ENCODE data around the gene DNAH3. TPM values are rescaled to one million over a fixed set of nuclear protein-coding genes. Genes with fewer than 3 reads are reported as not detected.

Gene DNAH3
- total and polyA plus RNA-seq, 5 donors from 2014 or later: 0.05 TPM; not detected in 4

DNA sequence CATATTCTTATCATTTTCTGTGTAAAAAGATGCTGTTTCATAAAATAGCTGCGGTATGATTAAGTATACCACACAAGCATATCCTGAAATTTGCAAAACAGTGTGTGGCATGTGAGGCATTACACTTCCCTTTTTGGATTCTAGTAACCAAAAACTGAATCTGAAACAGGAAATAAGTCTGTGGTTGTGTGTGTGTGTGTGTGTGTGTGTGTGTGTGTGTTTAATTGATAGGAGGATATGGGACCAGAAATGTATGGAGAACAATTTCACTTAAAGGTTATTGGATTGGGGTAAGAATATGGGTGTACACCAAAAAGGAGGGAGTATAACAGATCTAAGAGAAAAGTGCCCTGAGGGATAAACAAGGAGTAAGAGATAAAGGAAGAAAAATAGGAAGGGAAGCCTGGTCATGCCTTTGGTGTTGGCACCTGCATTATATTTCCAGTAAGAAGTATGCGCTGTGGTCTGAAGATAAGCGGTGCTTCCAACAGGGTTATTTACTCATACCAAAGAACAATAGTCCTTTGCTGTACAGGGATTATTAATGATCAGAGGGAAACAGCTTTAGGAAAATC, 246.1 kb downstream of the DNAH3 start:
- no peaks in the 10 kb centered on the region for H3K9me3 ChIP-seq (ENCODE audit: control insufficient read depth in 2 of 2, low read length in 2 of 2)
- Mint-ChIP-seq H3K4me3 (peak overlapping the region; percentile 33 to 94 (median 67)), H3K27ac (peak overlapping the region in 2 of 3 donors; percentile 93 to 99), H3K27me3 (no peaks in the 10 kb centered on the region), H3K36me3 (peaks cover 8% of the 10 kb centered on the region), H3K9me3 (no peaks in the 10 kb centered on the region), H3K4me1 (peaks cover 25 to 58% (median 47%) of the 10 kb centered on the region in 4 donors)
- peaks cover 31% of the 10 kb centered on the region for H3K4me1 ChIP-seq (ENCODE audit: control insufficient read depth, insufficient read depth, low read length, poor library complexity, severe bottlenecking)
- no peaks in the 10 kb centered on the region for H3K36me3 ChIP-seq (ENCODE audit: control insufficient read depth, insufficient read depth, low read length)
- peak in 2 of 3 donors; percentile 44 to 69 for DNase-seq
- H3K27me3 ChIP-seq (ENCODE audit: control insufficient read depth, insufficient read depth, low read length): no peaks in the 10 kb centered on the region
- ATAC-seq (ENCODE audit: low read depth in 2 of 2): no peak
- H3K27ac ChIP-seq (ENCODE audit: insufficient read depth, low read length, poor library complexity, severe bottlenecking): peak overlapping the region; percentile 55
- peak overlapping the region; percentile 42 for H3K4me3 ChIP-seq (ENCODE audit: low read depth, low read length)

DNA sequence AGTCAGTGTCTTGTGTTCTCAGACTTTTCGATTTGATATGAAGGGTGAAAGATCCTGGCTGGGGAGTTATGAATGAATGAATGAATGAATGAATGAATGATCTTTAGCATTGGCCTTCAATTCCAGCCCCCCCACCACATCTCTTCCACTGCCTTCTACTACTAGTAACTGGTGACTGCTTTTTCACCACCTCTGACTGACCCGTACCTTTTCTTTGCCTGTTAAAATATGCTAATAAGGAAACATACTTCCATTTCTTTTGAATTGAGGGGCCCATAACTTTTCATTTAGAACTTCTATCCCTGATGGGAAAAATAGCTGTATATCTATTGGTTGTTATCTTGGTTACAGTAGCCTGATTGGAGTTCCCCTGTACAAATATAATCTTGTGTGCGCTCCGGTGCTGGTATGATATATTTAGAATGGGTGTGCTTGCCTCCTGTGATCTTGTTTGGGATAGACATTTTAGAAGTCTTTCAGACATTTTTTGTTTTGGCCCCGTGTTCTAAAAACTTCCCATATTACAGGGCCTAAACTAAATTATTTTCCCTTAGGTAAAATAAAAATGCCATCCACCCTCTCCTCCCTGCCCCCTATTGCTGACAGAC, 246.6 kb downstream of the DNAH3 start:
- Histone ChIP-seq H3K27ac (ENCODE audit: insufficient read depth, low read length, poor library complexity, severe bottlenecking) (peak overlapping the region; percentile 55), H3K36me3 (ENCODE audit: control insufficient read depth, insufficient read depth, low read length) (no peaks in the 10 kb centered on the region), H3K4me3 (ENCODE audit: low read depth, low read length) (peak overlapping the region; percentile 42), H3K9me3 (ENCODE audit: control insufficient read depth in 2 of 2, low read length in 2 of 2) (no peaks in the 10 kb centered on the region), H3K27me3 (ENCODE audit: control insufficient read depth, insufficient read depth, low read length) (no peaks in the 10 kb centered on the region), H3K4me1 (ENCODE audit: control insufficient read depth, insufficient read depth, low read length, poor library complexity, severe bottlenecking) (peaks cover 37% of the 10 kb centered on the region)
- no peak for ATAC-seq (ENCODE audit: low read depth in 2 of 2)
- no peak for DNase-seq
- H3K4me1 Mint-ChIP-seq: peaks cover 26 to 64% (median 53%) of the 10 kb centered on the region in 4 donors
- no peaks in the 10 kb centered on the region for H3K27me3 Mint-ChIP-seq
- peaks cover 8% of the 10 kb centered on the region for H3K36me3 Mint-ChIP-seq
- peak overlapping the region in 2 of 3 donors; percentile 93 to 99 for H3K27ac Mint-ChIP-seq
- H3K9me3 Mint-ChIP-seq: no peaks in the 10 kb centered on the region
- H3K4me3 Mint-ChIP-seq: peak overlapping the region; percentile 33 to 94 (median 67)

DNA sequence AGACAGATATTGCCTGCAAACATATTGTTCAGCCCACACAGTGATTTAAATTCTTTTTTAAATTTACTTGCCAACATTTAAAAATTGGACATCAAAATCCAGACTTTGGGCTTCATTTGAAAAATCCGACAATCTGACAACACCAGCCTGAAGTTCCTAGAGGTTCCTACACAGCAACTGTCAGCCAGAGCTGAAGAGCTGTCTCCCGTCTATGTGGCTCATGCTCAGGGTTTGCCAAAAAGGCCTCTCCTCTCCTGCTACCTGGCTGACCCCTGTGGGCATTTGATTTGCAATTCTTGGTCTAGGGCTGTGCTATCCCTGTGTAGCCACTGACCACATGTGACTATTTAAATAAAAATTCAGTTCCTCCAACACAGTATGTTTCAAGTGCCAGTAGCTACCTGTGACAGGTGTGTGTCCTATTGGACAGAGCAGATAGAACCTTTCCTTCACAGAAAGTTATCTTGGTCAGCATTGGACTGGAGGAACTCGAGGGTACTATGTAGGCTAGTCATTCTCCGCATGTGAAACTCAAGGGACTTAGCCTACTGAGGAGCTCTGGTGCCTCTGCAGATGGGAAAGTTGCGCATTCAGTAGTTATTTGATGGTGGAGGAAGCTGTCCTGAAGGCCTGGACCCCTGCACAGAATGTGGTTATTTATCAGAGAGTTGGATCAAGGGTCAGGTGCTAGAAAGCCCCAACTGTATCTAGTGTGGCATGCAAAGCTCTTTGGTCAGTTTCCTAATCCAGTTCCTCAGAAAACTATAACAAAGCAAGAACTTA, 247.3 kb downstream of the DNAH3 start:
- Histone ChIP-seq H3K9me3 (ENCODE audit: control insufficient read depth in 2 of 2, low read length in 2 of 2) (no peaks in the 10 kb centered on the region), H3K27me3 (ENCODE audit: control insufficient read depth, insufficient read depth, low read length) (no peaks in the 10 kb centered on the region), H3K27ac (ENCODE audit: insufficient read depth, low read length, poor library complexity, severe bottlenecking) (no peak overlapping the region), H3K4me3 (ENCODE audit: low read depth, low read length) (no peak overlapping the region), H3K36me3 (ENCODE audit: control insufficient read depth, insufficient read depth, low read length) (no peaks in the 10 kb centered on the region), H3K4me1 (ENCODE audit: control insufficient read depth, insufficient read depth, low read length, poor library complexity, severe bottlenecking) (peaks cover 40% of the 10 kb centered on the region)
- Mint-ChIP-seq H3K27me3 (no peaks in the 10 kb centered on the region), H3K27ac (peak overlapping the region; percentile 39 to 99 (median 79)), H3K4me3 (peak overlapping the region; percentile 57 to 94 (median 78)), H3K9me3 (no peaks in the 10 kb centered on the region), H3K36me3 (peaks cover 8% of the 10 kb centered on the region), H3K4me1 (peaks cover 33 to 71% (median 59%) of the 10 kb centered on the region in 4 donors)
- no peak for DNase-seq
- ATAC-seq (ENCODE audit: low read depth in 2 of 2): no peak

DNA sequence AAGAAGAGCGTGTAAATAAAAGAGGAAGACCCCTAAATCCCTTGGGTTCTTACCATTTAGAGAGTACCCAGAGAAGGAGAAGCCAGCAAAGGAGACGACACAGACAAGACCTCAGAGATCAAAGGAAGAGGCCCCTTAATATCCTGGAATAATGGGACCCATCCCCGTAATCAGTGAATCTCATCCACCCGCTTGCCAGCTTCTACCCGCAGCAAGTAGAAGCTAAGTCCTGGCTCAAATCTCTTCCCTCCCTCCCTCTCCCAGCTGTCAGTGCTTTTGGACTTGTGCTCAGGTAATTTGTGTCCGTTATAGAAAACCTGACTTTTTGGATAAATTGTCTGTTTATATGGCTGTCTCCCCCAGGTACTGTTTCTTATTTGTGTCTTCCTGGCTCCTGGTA, 248.2 kb downstream of the DNAH3 start:
- H3K27me3 Mint-ChIP-seq: no peaks in the 10 kb centered on the region
- H3K4me1 Mint-ChIP-seq: peaks cover 35 to 78% (median 66%) of the 10 kb centered on the region in 4 donors
- Histone ChIP-seq H3K27ac (ENCODE audit: insufficient read depth, low read length, poor library complexity, severe bottlenecking) (no peak overlapping the region), H3K36me3 (ENCODE audit: control insufficient read depth, insufficient read depth, low read length) (no peaks in the 10 kb centered on the region), H3K4me3 (ENCODE audit: low read depth, low read length) (no peak overlapping the region), H3K9me3 (ENCODE audit: control insufficient read depth in 2 of 2, low read length in 2 of 2) (no peaks in the 10 kb centered on the region), H3K27me3 (ENCODE audit: control insufficient read depth, insufficient read depth, low read length) (no peaks in the 10 kb centered on the region), H3K4me1 (ENCODE audit: control insufficient read depth, insufficient read depth, low read length, poor library complexity, severe bottlenecking) (peaks cover 40% of the 10 kb centered on the region)
- H3K9me3 Mint-ChIP-seq: no peaks in the 10 kb centered on the region
- H3K27ac Mint-ChIP-seq: peak overlapping the region in 2 of 3 donors; percentile 39 to 99
- H3K4me3 Mint-ChIP-seq: peak overlapping the region; percentile 42 to 99 (median 90)
- ATAC-seq (ENCODE audit: low read depth in 2 of 2) (no peak), DNase-seq (no peak)
- H3K36me3 Mint-ChIP-seq: peaks cover 3% of the 10 kb centered on the region

DNA sequence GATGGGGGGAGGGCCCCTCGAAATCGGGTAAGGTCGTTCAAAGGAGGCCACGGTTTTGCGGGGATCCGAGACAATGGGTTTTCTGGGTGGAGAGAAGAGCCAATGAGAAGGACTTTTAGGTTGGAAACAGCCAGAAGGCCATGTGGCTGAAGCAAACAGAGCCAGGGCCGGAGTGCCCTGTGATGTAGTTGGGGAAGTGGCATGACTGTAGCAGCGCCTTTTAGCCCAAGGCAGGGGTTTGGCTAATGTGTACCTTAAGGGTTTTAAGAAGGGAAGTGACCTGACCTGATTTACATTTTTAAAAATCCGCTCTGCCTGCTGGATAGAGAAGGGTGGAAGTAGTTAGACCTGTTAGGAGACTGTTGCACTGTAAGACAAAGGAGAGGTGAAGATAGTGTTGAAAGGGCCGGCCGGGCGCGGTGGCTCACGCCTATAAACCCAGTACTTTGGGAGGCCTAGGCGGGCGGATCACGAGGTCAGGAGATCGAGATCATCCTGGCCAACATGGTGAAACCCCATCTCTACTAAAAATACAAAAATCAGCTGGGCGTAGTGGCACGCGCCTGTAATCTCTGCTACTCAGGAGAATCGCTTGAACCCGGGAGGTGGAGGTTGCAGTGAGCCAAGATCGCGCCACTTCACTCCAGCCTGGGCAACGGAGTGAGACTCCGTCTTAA, 249.1 kb downstream of the DNAH3 start:
- no peaks in the 10 kb centered on the region for H3K27me3 ChIP-seq (ENCODE audit: control insufficient read depth, insufficient read depth, low read length)
- Mint-ChIP-seq H3K36me3 (peaks cover 8% of the 10 kb centered on the region), H3K27me3 (no peaks in the 10 kb centered on the region), H3K27ac (peak overlapping the region; percentile 94 to 99 (median 99)), H3K4me1 (peaks cover 35 to 79% (median 68%) of the 10 kb centered on the region in 4 donors), H3K4me3 (peak overlapping the region; percentile 94 to 99 (median 97)), H3K9me3 (no peaks in the 10 kb centered on the region)
- peaks cover 40% of the 10 kb centered on the region for H3K4me1 ChIP-seq (ENCODE audit: control insufficient read depth, insufficient read depth, low read length, poor library complexity, severe bottlenecking)
- H3K27ac ChIP-seq (ENCODE audit: insufficient read depth, low read length, poor library complexity, severe bottlenecking): peak overlapping the region; percentile 91
- no peaks in the 10 kb centered on the region for H3K36me3 ChIP-seq (ENCODE audit: control insufficient read depth, insufficient read depth, low read length)
- peak overlapping the region; percentile 85 for H3K4me3 ChIP-seq (ENCODE audit: low read depth, low read length)
- H3K9me3 ChIP-seq (ENCODE audit: control insufficient read depth in 2 of 2, low read length in 2 of 2): no peaks in the 10 kb centered on the region
- DNase-seq: no peak
- ATAC-seq (ENCODE audit: low read depth in 2 of 2): no peak

DNA sequence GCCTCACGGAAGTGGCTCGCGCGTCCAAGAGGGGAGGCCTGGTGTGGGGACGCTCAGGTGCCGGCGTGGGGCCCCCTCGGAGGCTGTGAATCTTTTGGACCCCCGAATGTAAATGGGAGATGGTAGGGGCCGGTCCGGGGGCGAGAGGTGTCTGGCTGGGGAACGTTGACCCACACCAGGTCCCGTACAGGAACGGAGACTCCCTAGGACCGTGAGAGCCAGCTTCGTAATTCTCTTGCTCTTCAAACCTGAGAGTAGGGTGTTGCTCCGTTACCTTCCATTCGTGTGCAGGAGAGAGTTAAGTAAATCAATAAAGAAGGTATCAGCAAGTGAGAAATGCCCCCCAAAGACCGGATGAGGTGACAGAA, 249.6 kb downstream of the DNAH3 start:
- Histone ChIP-seq H3K9me3 (ENCODE audit: control insufficient read depth in 2 of 2, low read length in 2 of 2) (no peaks in the 10 kb centered on the region), H3K27me3 (ENCODE audit: control insufficient read depth, insufficient read depth, low read length) (no peaks in the 10 kb centered on the region), H3K36me3 (ENCODE audit: control insufficient read depth, insufficient read depth, low read length) (no peaks in the 10 kb centered on the region), H3K4me3 (ENCODE audit: low read depth, low read length) (peak overlapping the region; percentile 85), H3K27ac (ENCODE audit: insufficient read depth, low read length, poor library complexity, severe bottlenecking) (peak overlapping the region; percentile 91), H3K4me1 (ENCODE audit: control insufficient read depth, insufficient read depth, low read length, poor library complexity, severe bottlenecking) (peaks cover 40% of the 10 kb centered on the region)
- Mint-ChIP-seq H3K36me3 (peaks cover 8% of the 10 kb centered on the region), H3K27me3 (no peaks in the 10 kb centered on the region), H3K4me1 (peaks cover 35 to 78% (median 68%) of the 10 kb centered on the region in 4 donors), H3K9me3 (no peaks in the 10 kb centered on the region), H3K4me3 (peak overlapping the region; percentile 94 to 99 (median 97)), H3K27ac (peak overlapping the region; percentile 94 to 99 (median 99))
- DNase-seq (peak in 2 of 3 donors; percentile 18 to 40), ATAC-seq (ENCODE audit: low read depth in 2 of 2) (no peak)

DNA sequence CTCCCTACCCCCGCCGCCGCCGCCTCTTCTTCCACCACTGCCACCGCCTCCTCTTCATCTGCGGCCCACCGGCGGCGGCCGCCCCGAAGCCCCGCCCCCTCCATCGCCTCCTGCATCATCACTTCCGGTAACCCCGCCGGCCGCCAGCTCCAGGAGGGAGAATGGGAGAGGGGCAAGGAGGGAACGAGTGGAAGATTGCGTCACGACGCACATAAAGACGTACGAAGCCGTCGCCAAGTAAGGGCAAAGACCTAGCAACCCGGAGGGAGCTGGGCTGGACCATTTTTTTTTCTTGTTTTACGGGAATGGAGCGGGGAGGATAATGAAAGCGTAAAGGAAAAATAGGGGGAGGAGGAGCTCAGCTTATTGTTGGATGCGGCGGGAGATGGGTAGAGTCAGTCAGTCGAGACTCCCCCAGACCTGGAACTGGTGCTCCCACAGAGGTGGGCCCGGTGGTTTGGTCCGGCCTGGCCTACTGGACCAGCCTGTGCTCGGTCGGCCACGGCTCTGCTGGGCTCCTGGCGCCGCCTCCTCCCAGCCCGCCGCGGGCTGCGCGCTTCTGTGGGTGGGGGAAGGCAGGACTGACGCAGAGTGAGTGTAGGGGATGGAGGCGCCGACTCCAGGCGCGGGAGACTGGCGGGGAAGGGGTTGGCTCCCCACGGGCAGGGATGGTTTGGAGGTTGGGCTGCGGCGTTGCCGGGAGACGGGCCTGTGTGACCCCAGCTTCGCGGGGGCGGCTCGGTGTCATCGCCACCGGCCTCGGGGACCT, 250.2 kb downstream of the DNAH3 start, which contains the start of the genes DCUN1D3 and LYRM1:
Gene DCUN1D3, minus strand, starts transcription at position 60 of the 769 bp plus-strand sequence. CDS start 37,820 bp downstream, outside the sequence.
Gene LYRM1, plus strand, starts transcription at position 473 of the 769 bp plus-strand sequence. CDS start 14,785 bp downstream, outside the sequence.
- H3K27me3 ChIP-seq (ENCODE audit: control insufficient read depth, insufficient read depth, low read length): no peaks in the 10 kb centered on the region
- Mint-ChIP-seq H3K27ac (peak within 1 kb of the TSS; percentile 99), H3K4me3 (peak within 1 kb of the TSS; percentile 94 to 99 (median 97)), H3K9me3 (no peaks in the 10 kb centered on the region), H3K4me1 (peaks cover 35 to 74% (median 66%) of the 10 kb centered on the region in 4 donors), H3K36me3 (peaks cover 8% of the 10 kb centered on the region), H3K27me3 (no peaks in the 10 kb centered on the region)
- no peaks in the 10 kb centered on the region for H3K36me3 ChIP-seq (ENCODE audit: control insufficient read depth, insufficient read depth, low read length)
- H3K4me3 ChIP-seq (ENCODE audit: low read depth, low read length): peak within 1 kb of the TSS; percentile 90
- H3K27ac ChIP-seq (ENCODE audit: insufficient read depth, low read length, poor library complexity, severe bottlenecking): peak within 1 kb of the TSS; percentile 91
- H3K4me1 ChIP-seq (ENCODE audit: control insufficient read depth, insufficient read depth, low read length, poor library complexity, severe bottlenecking): peaks cover 40% of the 10 kb centered on the region
- peak; percentile 73 to 74 for ATAC-seq (ENCODE audit: low read depth in 2 of 2)
- H3K9me3 ChIP-seq (ENCODE audit: control insufficient read depth in 2 of 2, low read length in 2 of 2): no peaks in the 10 kb centered on the region
- DNase-seq: peak; percentile 80 to 94 (median 85)
